Effector memory CD8-positive, alpha-beta T cell (primary cell): ENCODE results near the gene COL1A2.

Source experiments
- ATAC-seq: fragments of 150-1000 bp; cut with Tn5 transposase; replicated peaks from 2 replicates; pipeline ENCODE4 v1.10.0; 2021; ENCODE audit warnings: mild to moderate bottlenecking, moderate library complexity
- DNase-seq, 3 experiments: peaks; one replicate each; pipeline ENCODE4 v3.0.0; 2021
- H3K27ac Mint-ChIP-seq, 2 donors: one replicate each; pipeline ENCODE4 v1.8.0; 2022; ENCODE audit warnings: mild to moderate bottlenecking in 2 of 2, mixed read lengths in 2 of 2, moderate library complexity in 2 of 2
- H3K27me3 Mint-ChIP-seq, 2 donors: one replicate each; pipeline ENCODE4 v1.8.0; 2022; ENCODE audit warnings: mixed read lengths in 2 of 2
- H3K36me3 Mint-ChIP-seq: one replicate; pipeline ENCODE4 v1.8.0; 2022; ENCODE audit warnings: mild to moderate bottlenecking, moderate library complexity, mixed read lengths; ENCODE audit not compliant: insufficient read depth
- H3K4me1 Mint-ChIP-seq, 2 donors: one replicate each; pipeline ENCODE4 v1.8.0; 2022; ENCODE audit warnings: low read depth in 2 of 2, mixed read lengths in 2 of 2
- H3K4me3 Mint-ChIP-seq, 2 donors: one replicate each; pipeline ENCODE4 v1.8.0; 2022; ENCODE audit warnings: mild to moderate bottlenecking in 2 of 2, mixed read lengths in 2 of 2, moderate library complexity in 2 of 2
- H3K9me3 Mint-ChIP-seq, 2 donors: one replicate each; pipeline ENCODE4 v1.8.0; 2022; ENCODE audit warnings: mixed read lengths in 2 of 2

Gene COL1A2

GRCh38 chr7:94422136-94422535 is 27.4 kb downstream of the COL1A2 start:
- no peak overlapping the region for H3K27ac Mint-ChIP-seq
- no peaks in the 10 kb centered on the region for H3K9me3 Mint-ChIP-seq
- H3K27me3 Mint-ChIP-seq = peaks cover 22 to 44% of the 10 kb centered on the region in 2 donors

GRCh38 chr7:94422827-94423460 is 28.2 kb downstream of the COL1A2 start:
- Mint-ChIP-seq H3K36me3 (no peaks in the 10 kb centered on the region), H3K4me1 (no peaks in the 10 kb centered on the region), H3K27me3 (peaks cover 22 to 44% of the 10 kb centered on the region in 2 donors), H3K4me3 (no peak overlapping the region), H3K9me3 (no peaks in the 10 kb centered on the region), H3K27ac (no peak overlapping the region)
- ATAC-seq (no peak), DNase-seq (no peak)

More at GRCh38 chr7:94422136-94422535, 27.4 kb downstream of the COL1A2 start:
- no peak for DNase-seq
- H3K4me1 Mint-ChIP-seq = no peaks in the 10 kb centered on the region
- no peak overlapping the region for H3K4me3 Mint-ChIP-seq
- ATAC-seq = no peak
- H3K36me3 Mint-ChIP-seq = no peaks in the 10 kb centered on the region

DNA sequence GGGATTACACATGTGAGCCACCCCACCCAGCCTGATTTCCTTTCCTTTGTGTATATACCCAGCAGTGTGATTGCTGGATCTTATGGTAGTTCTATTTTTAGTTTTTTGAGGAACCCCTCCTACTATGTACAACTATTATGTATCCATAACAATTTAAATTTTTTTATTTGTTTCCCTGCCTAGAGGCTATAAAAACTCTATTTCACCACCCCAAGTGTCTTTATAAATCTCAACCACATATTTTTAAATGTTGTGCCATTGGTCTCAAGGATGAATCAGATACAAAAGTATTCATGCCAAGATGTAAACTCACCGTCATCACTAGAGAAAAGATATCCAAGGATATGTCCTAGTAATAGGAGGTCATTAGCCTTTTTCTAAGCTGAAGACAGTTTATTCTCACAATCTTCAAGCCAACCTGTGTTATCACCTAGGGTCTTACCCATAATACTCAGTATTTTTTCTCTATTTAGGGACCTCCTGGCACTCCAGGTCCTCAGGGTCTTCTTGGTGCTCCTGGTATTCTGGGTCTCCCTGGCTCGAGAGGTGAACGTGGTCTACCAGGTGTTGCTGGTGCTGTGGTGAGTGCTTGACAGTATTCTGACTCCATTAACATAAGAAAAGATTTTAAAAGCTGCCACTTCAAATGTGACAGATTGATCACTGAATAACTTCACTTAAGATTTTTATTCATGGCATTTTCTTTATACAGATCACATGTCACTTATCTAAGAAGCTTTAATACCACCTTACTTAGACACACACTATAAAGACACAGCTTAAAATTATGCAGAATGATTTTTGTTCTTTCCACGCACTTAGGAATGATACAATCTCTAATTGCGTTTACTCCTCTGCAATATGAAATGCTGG is 29.4 kb downstream of the COL1A2 start:
- Mint-ChIP-seq H3K4me3 (no peak overlapping the region), H3K4me1 (no peaks in the 10 kb centered on the region)

GRCh38 chr7:94425546-94425945 is 30.9 kb downstream of the COL1A2 start:
- DNase-seq (no peak), ATAC-seq (no peak)
- H3K27ac Mint-ChIP-seq = no peak overlapping the region
- peaks cover 14 to 35% of the 10 kb centered on the region in 2 donors for H3K27me3 Mint-ChIP-seq
- H3K4me1 Mint-ChIP-seq = no peaks in the 10 kb centered on the region
- no peaks in the 10 kb centered on the region for H3K9me3 Mint-ChIP-seq
- no peak overlapping the region for H3K4me3 Mint-ChIP-seq
- H3K36me3 Mint-ChIP-seq = no peaks in the 10 kb centered on the region

More for the DNA sequence above, 29.4 kb downstream of the COL1A2 start:
- no peaks in the 10 kb centered on the region for H3K36me3 Mint-ChIP-seq
- H3K27ac Mint-ChIP-seq = no peak overlapping the region
- ATAC-seq = no peak
- H3K27me3 Mint-ChIP-seq = peaks cover 22 to 45% of the 10 kb centered on the region in 2 donors
- no peak for DNase-seq
- H3K9me3 Mint-ChIP-seq = no peaks in the 10 kb centered on the region

- no peaks in the 10 kb centered on the region for H3K36me3 Mint-ChIP-seq
Measured at GRCh38 chr7:94426980-94427875, 32.5 kb downstream of the COL1A2 start.

GRCh38 chr7:94429153-94429552 is 34.5 kb downstream of the COL1A2 start:
- no peak for DNase-seq
- no peaks in the 10 kb centered on the region for H3K9me3 Mint-ChIP-seq
- H3K4me3 Mint-ChIP-seq = no peak overlapping the region
- no peak overlapping the region for H3K27ac Mint-ChIP-seq
- peaks cover 1 to 17% of the 10 kb centered on the region in 2 donors for H3K27me3 Mint-ChIP-seq
- H3K4me1 Mint-ChIP-seq = no peaks in the 10 kb centered on the region
- ATAC-seq = no peak
- H3K36me3 Mint-ChIP-seq = no peaks in the 10 kb centered on the region

More at GRCh38 chr7:94426980-94427875, 32.5 kb downstream of the COL1A2 start:
- Mint-ChIP-seq H3K27ac (no peak overlapping the region), H3K4me1 (no peaks in the 10 kb centered on the region), H3K27me3 (peaks cover 14 to 34% of the 10 kb centered on the region in 2 donors), H3K4me3 (no peak overlapping the region), H3K9me3 (no peaks in the 10 kb centered on the region)
- no peak for DNase-seq
- ATAC-seq = no peak

GRCh38 chr7:94431176-94431575 is 36.5 kb downstream of the COL1A2 start:
- no peaks in the 10 kb centered on the region for H3K9me3 Mint-ChIP-seq
- no peak overlapping the region for H3K27ac Mint-ChIP-seq
- peaks cover 3 to 13% of the 10 kb centered on the region in 2 donors for H3K27me3 Mint-ChIP-seq
- no peak for ATAC-seq
- peaks cover 0 to 2% of the 10 kb centered on the region in 2 donors for H3K4me1 Mint-ChIP-seq
- no peak for DNase-seq
- no peaks in the 10 kb centered on the region for H3K36me3 Mint-ChIP-seq
- no peak overlapping the region for H3K4me3 Mint-ChIP-seq

GRCh38 chr7:94431619-94432280 is 37.1 kb downstream of the COL1A2 start:
- H3K27ac Mint-ChIP-seq = no peak overlapping the region
- no peak for ATAC-seq

GRCh38 chr7:94432281-94432670 is 37.6 kb downstream of the COL1A2 start:
- Mint-ChIP-seq H3K4me3 (no peak overlapping the region), H3K27me3 (peaks cover 10 to 22% of the 10 kb centered on the region in 2 donors), H3K36me3 (no peaks in the 10 kb centered on the region), H3K4me1 (peaks cover 0 to 3% of the 10 kb centered on the region in 2 donors), H3K27ac (no peak overlapping the region), H3K9me3 (no peaks in the 10 kb centered on the region)
- DNase-seq (no peak), ATAC-seq (no peak)

More at GRCh38 chr7:94431619-94432280, 37.1 kb downstream of the COL1A2 start:
- Mint-ChIP-seq H3K4me3 (no peak overlapping the region), H3K9me3 (no peaks in the 10 kb centered on the region), H3K27me3 (peaks cover 9 to 18% of the 10 kb centered on the region in 2 donors), H3K36me3 (no peaks in the 10 kb centered on the region), H3K4me1 (peaks cover 0 to 3% of the 10 kb centered on the region in 2 donors)
- DNase-seq = no peak

DNA sequence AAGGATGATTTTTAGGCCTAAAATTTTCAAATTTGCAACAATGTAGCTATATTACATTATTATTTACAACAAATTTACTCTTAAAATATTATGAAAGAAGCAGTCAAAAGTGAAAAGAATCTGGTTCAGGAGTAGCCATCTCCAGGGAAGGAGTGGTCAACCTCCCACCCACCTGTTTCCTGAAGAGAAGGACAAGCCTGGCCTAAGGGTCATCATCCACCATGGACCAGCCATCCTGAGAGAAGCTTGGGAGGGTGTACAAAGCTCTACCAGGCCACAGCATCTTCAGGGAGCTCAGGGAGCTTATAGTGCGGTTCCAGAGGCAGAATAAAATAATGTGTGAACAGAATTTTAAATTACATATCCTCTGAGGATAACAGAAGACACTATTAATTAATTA is 38.1 kb downstream of the COL1A2 start:
- H3K4me3 Mint-ChIP-seq = no peak overlapping the region
- no peaks in the 10 kb centered on the region for H3K36me3 Mint-ChIP-seq
- H3K4me1 Mint-ChIP-seq = peaks cover 0 to 3% of the 10 kb centered on the region in 2 donors
- DNase-seq (no peak), ATAC-seq (no peak)
- H3K27ac Mint-ChIP-seq = no peak overlapping the region
- H3K27me3 Mint-ChIP-seq = peaks cover 12 to 25% of the 10 kb centered on the region in 2 donors
- H3K9me3 Mint-ChIP-seq = no peaks in the 10 kb centered on the region

GRCh38 chr7:94433224-94433623 is 38.5 kb downstream of the COL1A2 start:
- Mint-ChIP-seq H3K27ac (no peak overlapping the region), H3K9me3 (no peaks in the 10 kb centered on the region), H3K27me3 (peaks cover 16 to 29% of the 10 kb centered on the region in 2 donors), H3K4me1 (peaks cover 0 to 3% of the 10 kb centered on the region in 2 donors), H3K36me3 (no peaks in the 10 kb centered on the region), H3K4me3 (no peak overlapping the region)
- DNase-seq = no peak
- ATAC-seq = no peak

GRCh38 chr7:94434042-94434441 is 39.3 kb downstream of the COL1A2 start:
- no peak overlapping the region for H3K27ac Mint-ChIP-seq
- H3K4me1 Mint-ChIP-seq = peaks cover 0 to 3% of the 10 kb centered on the region in 2 donors
- H3K9me3 Mint-ChIP-seq = no peaks in the 10 kb centered on the region
- H3K4me3 Mint-ChIP-seq = no peak overlapping the region
- no peaks in the 10 kb centered on the region for H3K36me3 Mint-ChIP-seq
- peaks cover 16 to 28% of the 10 kb centered on the region in 2 donors for H3K27me3 Mint-ChIP-seq
- ATAC-seq (no peak), DNase-seq (no peak)
